ENCODE measurements around the gene OTUB1. TPM values are rescaled to one million over a fixed set of nuclear protein-coding genes. Genes with fewer than 3 reads are reported as not detected.
A peak's percentile ranks its signal among the peaks of the same experiment; 100 is the strongest.

The OTUB1 gene
- total and polyA plus RNA-seq, 11 donors = 46.7 to 83.1 (median 54.5) TPM

GRCh38 chr11:64005691-64006090 is 19.5 kb downstream of the OTUB1 start:
- peaks cover 0 to 38% (median 32%) of the 10 kb centered on the region in 12 donors for H3K4me1 ChIP-seq
- no peaks in the 10 kb centered on the region for H3K9me3 ChIP-seq
- no peak overlapping the region for H3K27ac ChIP-seq
- DNase-seq = no peak
- no peak overlapping the region for H3K4me3 ChIP-seq
- intact Hi-C loops (cut with DNase I) = no loop called here
- TF ChIP-seq CTCF (IDR thresholded peaks at IDR 0.05) (no peak), POLR2A (IDR thresholded peaks at IDR 0.05) (no peak)
- peaks cover 0 to 18% (median 0%) of the 10 kb centered on the region in 9 donors for H3K27me3 ChIP-seq
- 92 to 95% (median 93%) methylated on average over 4 of the region's 4 CpGs for WGBS, 4 donors
- H3K36me3 ChIP-seq = no peaks in the 10 kb centered on the region
- ATAC-seq = no peak

GRCh38 chr11:64006398-64006797 is 20.2 kb downstream of the OTUB1 start:
- no peak for DNase-seq
- TF ChIP-seq POLR2A (IDR thresholded peaks at IDR 0.05) = no peak
- no peak for TF ChIP-seq CTCF (IDR thresholded peaks at IDR 0.05)
- Histone ChIP-seq H3K36me3 (no peaks in the 10 kb centered on the region), H3K27ac (no peak overlapping the region), H3K4me1 (peaks cover 0 to 31% (median 25%) of the 10 kb centered on the region in 12 donors), H3K27me3 (peaks cover 0 to 11% (median 0%) of the 10 kb centered on the region in 9 donors), H3K4me3 (no peak overlapping the region), H3K9me3 (no peaks in the 10 kb centered on the region)
- WGBS, 4 donors = 82 to 88% (median 86%) methylated on average over 12 of the region's 12 CpGs
- intact Hi-C loops (cut with DNase I) = no loop called here
- ATAC-seq = no peak

- ATAC-seq (peak in 3 of 4 donors; percentile 29 to 50 (median 37)), DNase-seq (peak in 1 of 5 donors; percentile 52)
- WGBS, 4 donors = 25 to 41% (median 33%) methylated on average over 26 to 27 of the region's 27 CpGs
- intact Hi-C loops (cut with DNase I) = no loop called here
- Histone ChIP-seq H3K27ac (peak overlapping the region in 9 of 12 donors; percentile 8 to 71 (median 34)), H3K36me3 (no peaks in the 10 kb centered on the region), H3K27me3 (peaks cover 0 to 7% (median 0%) of the 10 kb centered on the region in 9 donors), H3K4me3 (peak overlapping the region in 11 of 12 donors; percentile 1 to 59 (median 45)), H3K4me1 (peaks cover 0 to 23% (median 18%) of the 10 kb centered on the region in 12 donors), H3K9me3 (no peaks in the 10 kb centered on the region)
- no peak for TF ChIP-seq CTCF (IDR thresholded peaks at IDR 0.05)
- no peak for TF ChIP-seq POLR2A (IDR thresholded peaks at IDR 0.05)
Observed at GRCh38 chr11:64007160-64007628, 21.0 kb downstream of the OTUB1 start.

GRCh38 chr11:64007629-64008282 is 21.5 kb downstream of the OTUB1 start:
- intact Hi-C loops (cut with DNase I) = no loop called here
- peak; percentile 74 to 92 (median 86) for DNase-seq
- H3K27me3 ChIP-seq = peaks cover 0 to 7% (median 0%) of the 10 kb centered on the region in 9 donors

More at GRCh38 chr11:64007629-64008282, 21.5 kb downstream of the OTUB1 start:
- Histone ChIP-seq H3K4me1 (peaks cover 0 to 19% (median 14%) of the 10 kb centered on the region in 12 donors), H3K27ac (peak overlapping the region in 10 of 12 donors; percentile 8 to 71 (median 52)), H3K4me3 (peak overlapping the region; percentile 1 to 59 (median 44)), H3K36me3 (no peaks in the 10 kb centered on the region), H3K9me3 (no peaks in the 10 kb centered on the region)
- TF ChIP-seq CTCF (IDR thresholded peaks at IDR 0.05) = peak in 8 of 12 donors; percentile 5 to 48 (median 20)
- TF ChIP-seq POLR2A (IDR thresholded peaks at IDR 0.05) = no peak
- peak; percentile 78 to 90 (median 88) for ATAC-seq
- 5 to 8% (median 7%) methylated on average over 28 to 40 of the region's 40 CpGs for WGBS, 4 donors

Measured in heart left ventricle (tissue), 16 donors.